RWPE1 (cell line): ENCODE data around the gene EIF1AX.
A peak's percentile ranks its signal among the peaks of the same experiment; 100 is the strongest.
"Not testable (repeated sequence)": the region's sequence is repeated elsewhere in the genome, so short reads cannot be mapped to it uniquely, and the experiment has no call there.

ENCODE experiments used
- CTCF ChIA-PET: fragments of 350-600 bp; sonication (Branson Sonifier 250); formaldehyde crosslinking; extraction: SDS; loops from one replicate; lab custom pipeline; 2021; lab: Yijun Ruan, JAX
- POLR2A ChIA-PET: fragments of 400-600 bp; formaldehyde crosslinking; extraction: SDS; loops from one replicate; lab custom pipeline; 2020; ENCODE audit warnings: antibody characterized with exemption; ENCODE audit not compliant: low non-redundant PET; lab: Yijun Ruan, JAX
- DNase-seq: peaks from one replicate; pipeline ENCODE4 v3.0.0; 2012; ENCODE audit warnings: low spot score
- H3K27ac ChIP-seq: fragments of 450-650 bp; 2 replicates; pipeline ENCODE4 v1.5.1; 2017
- CTCF ChIP-seq: fragments of 450-650 bp; conservative IDR thresholded peaks from 2 replicates; pipeline ENCODE4 v1.5.1; 2017; ENCODE audit warnings: low read depth, mild to moderate bottlenecking

EIF1AX gene

GRCh38 chrX:20129547-20129946 lies 12.1 kb downstream of the EIF1AX start:
- TF ChIP-seq CTCF = no peak
- CTCF ChIA-PET = no interaction called here
- POLR2A ChIA-PET = no interaction called here
- DNase-seq = no peak
- H3K27ac ChIP-seq = peak overlapping the region; percentile 61

GRCh38 chrX:20128670-20129069 lies 13.0 kb downstream of the EIF1AX start:
- ChIA-PET CTCF (interaction anchor here (0.6 kb wide), 2 partner anchors 9 to 137 kb away, joined by 3 read pairs; no protein-coding TSS in a partner anchor), POLR2A (no interaction called here)
- DNase-seq = no peak
- H3K27ac ChIP-seq = no peak overlapping the region
- TF ChIP-seq CTCF = no peak

- CTCF ChIA-PET = interaction anchor here (0.7 kb wide), 1 partner anchor 45 kb away, joined by 3 read pairs; no protein-coding TSS in a partner anchor
Observed at GRCh38 chrX:20127440-20127839, 14.2 kb downstream of the EIF1AX start.

GRCh38 chrX:20126833-20127232 lies 14.8 kb downstream of the EIF1AX start:
- H3K27ac ChIP-seq, DNase-seq, POLR2A ChIA-PET, CTCF ChIA-PET: not testable (repeated sequence)

More at GRCh38 chrX:20127440-20127839, 14.2 kb downstream of the EIF1AX start:
- POLR2A ChIA-PET, H3K27ac ChIP-seq, DNase-seq: not testable (repeated sequence)

- ChIA-PET CTCF (no interaction called here), POLR2A (no interaction called here)
- TF ChIP-seq CTCF = no peak
- no peak overlapping the region for H3K27ac ChIP-seq
- DNase-seq = no peak
Observed at GRCh38 chrX:20124964-20125363, 16.7 kb downstream of the EIF1AX start.

- DNase-seq = no peak
- H3K27ac ChIP-seq = no peak overlapping the region
- TF ChIP-seq CTCF = no peak
- ChIA-PET CTCF (interaction anchor here (0.6 to 0.7 kb wide), 2 partner anchors 150 to 214 kb away, joined by 3 read pairs; no protein-coding TSS in a partner anchor), POLR2A (no interaction called here)
Observed at GRCh38 chrX:20118065-20118824, 23.4 kb downstream of the EIF1AX start.

- CTCF ChIA-PET = interaction anchor here (0.6 kb wide), 1 partner anchor 23 kb away, joined by 6 read pairs; no protein-coding TSS in a partner anchor
- H3K27ac ChIP-seq = no peak within 1 kb of the TSS
- no peak for DNase-seq
- no peak for TF ChIP-seq CTCF
- POLR2A ChIA-PET = no interaction called here
Observed at GRCh38 chrX:20116577-20117240, 24.9 kb downstream of the EIF1AX start, which contains the start of gene MAP7D2. MAP7D2 (minus strand) TSS chrX:20116907; CDS start chrX:20116879, 28 bp downstream.
